MCF 10A (cell line): ENCODE measurements around the gene STK33. TPM values are rescaled to one million over a fixed set of nuclear protein-coding genes. Genes with fewer than 3 reads are reported as not detected.

Experiments used
- BruUV-seq: library from RNA; stranded (reverse); fragments of 400-500 nt; replicated peaks from 2 replicates; lab custom pipeline; 2021; lab: Mats Ljungman, UMichigan
- CTCF ChIA-PET: fragments of 300-600 bp; sonication (Branson Sonifier 250); formaldehyde crosslinking; extraction: SDS; loops from one replicate; lab custom pipeline; 2021; ENCODE audit warnings: antibody characterized with exemption, inconsistent platforms; lab: Yijun Ruan, JAX
- POLR2A ChIA-PET: fragments of 300-600, 350-650 bp; sonication (Branson Sonifier 250); formaldehyde crosslinking; extraction: SDS; loops from one replicate; lab custom pipeline; 2020; ENCODE audit warnings: antibody characterized with exemption, inconsistent platforms; lab: Yijun Ruan, JAX
- DNase-seq: peaks from one replicate; pipeline ENCODE4 v3.0.0-alpha.2; 2018; ENCODE audit not compliant: unreplicated experiment
- H3K27ac Mint-ChIP-seq: one replicate; pipeline ENCODE4 v1.8.0; 2022; ENCODE audit warnings: mild to moderate bottlenecking, low read depth, mixed read lengths; ENCODE audit not compliant: unreplicated experiment
- H3K27me3 Mint-ChIP-seq: one replicate; pipeline ENCODE4 v1.8.0; 2022; ENCODE audit warnings: mixed read lengths; ENCODE audit not compliant: insufficient read depth, unreplicated experiment
- H3K36me3 Mint-ChIP-seq: one replicate; pipeline ENCODE4 v1.8.0; 2022; ENCODE audit warnings: mild to moderate bottlenecking, moderate library complexity, mixed read lengths; ENCODE audit not compliant: insufficient read depth, unreplicated experiment
- H3K4me1 Mint-ChIP-seq: one replicate; pipeline ENCODE4 v1.8.0; 2022; ENCODE audit warnings: mixed read lengths; ENCODE audit not compliant: insufficient read depth, unreplicated experiment
- H3K4me3 Mint-ChIP-seq: one replicate; pipeline ENCODE4 v1.8.0; 2022; ENCODE audit warnings: mild to moderate bottlenecking, moderate library complexity, mixed read lengths; ENCODE audit not compliant: unreplicated experiment
- H3K9me3 Mint-ChIP-seq: one replicate; pipeline ENCODE4 v1.8.0; 2022; ENCODE audit warnings: mixed read lengths; ENCODE audit not compliant: unreplicated experiment
- intact Hi-C: fragments of 100-400 bp; cut with micrococcal nuclease; formaldehyde crosslinking; loops from 2 replicates; pipeline ENCODE4 v1.14.1; 2022
- total RNA-seq: library from RNA; stranded (reverse); gene quantifications from 2 replicates; pipeline ENCODE4 v1.2.3, GENCODE V29; 2022
- TF ChIP-seq, protein P1 (sequence below): fragments of 200-600 bp; IDR thresholded peaks from one replicate; pipeline ENCODE4 v1.8.0; 2022; ENCODE audit warnings: antibody characterized with exemption, mild to moderate bottlenecking; ENCODE audit not compliant: unreplicated experiment

The STK33 gene
- total RNA-seq, 1 experiment from 2014 or later, result 0.58 TPM

DNA sequence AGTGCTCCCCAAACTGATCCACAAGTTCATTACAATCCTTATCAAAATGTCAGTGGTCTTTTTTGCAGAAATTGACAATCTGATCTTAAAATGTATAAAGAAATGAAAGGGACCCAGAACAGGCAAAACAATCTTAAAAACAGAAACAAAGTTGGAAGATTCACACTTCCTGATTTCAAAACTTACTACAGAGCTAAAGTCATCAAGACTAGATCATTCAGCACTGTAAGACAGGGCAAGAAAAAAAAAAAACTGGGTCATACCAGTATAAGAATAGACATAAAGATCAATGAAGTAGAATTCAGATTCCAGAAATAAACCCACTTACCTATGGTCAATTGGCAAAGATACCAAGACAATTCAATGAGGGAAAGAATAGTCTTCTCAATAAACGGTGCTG is 4.5 kb upstream of the STK33 start:
- BruUV-seq, result no TSS peak
- Mint-ChIP-seq H3K4me3 (no peak overlapping the region), H3K36me3 (no peaks in the 10 kb centered on the region), H3K27ac (no peak overlapping the region), H3K4me1 (peaks cover 7% of the 10 kb centered on the region), H3K9me3 (peaks cover 7% of the 10 kb centered on the region), H3K27me3 (no peaks in the 10 kb centered on the region)
- intact Hi-C loops, result no loop called here
- ChIA-PET POLR2A (interaction anchor here (1.0 kb wide), 1 partner anchor 365 kb away, joined by 4 read pairs; no protein-coding TSS in a partner anchor), CTCF (interaction anchor here (0.6 to 1.5 kb wide), 4 partner anchors 32 to 539 kb away, joined by 3 to 5 read pairs (median 4); partner anchors contain the start of gene LMO1)
- no peak for DNase-seq
- TF ChIP-seq, protein P1, sequence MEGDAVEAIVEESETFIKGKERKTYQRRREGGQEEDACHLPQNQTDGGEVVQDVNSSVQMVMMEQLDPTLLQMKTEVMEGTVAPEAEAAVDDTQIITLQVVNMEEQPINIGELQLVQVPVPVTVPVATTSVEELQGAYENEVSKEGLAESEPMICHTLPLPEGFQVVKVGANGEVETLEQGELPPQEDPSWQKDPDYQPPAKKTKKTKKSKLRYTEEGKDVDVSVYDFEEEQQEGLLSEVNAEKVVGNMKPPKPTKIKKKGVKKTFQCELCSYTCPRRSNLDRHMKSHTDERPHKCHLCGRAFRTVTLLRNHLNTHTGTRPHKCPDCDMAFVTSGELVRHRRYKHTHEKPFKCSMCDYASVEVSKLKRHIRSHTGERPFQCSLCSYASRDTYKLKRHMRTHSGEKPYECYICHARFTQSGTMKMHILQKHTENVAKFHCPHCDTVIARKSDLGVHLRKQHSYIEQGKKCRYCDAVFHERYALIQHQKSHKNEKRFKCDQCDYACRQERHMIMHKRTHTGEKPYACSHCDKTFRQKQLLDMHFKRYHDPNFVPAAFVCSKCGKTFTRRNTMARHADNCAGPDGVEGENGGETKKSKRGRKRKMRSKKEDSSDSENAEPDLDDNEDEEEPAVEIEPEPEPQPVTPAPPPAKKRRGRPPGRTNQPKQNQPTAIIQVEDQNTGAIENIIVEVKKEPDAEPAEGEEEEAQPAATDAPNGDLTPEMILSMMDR, result no peak

DNA sequence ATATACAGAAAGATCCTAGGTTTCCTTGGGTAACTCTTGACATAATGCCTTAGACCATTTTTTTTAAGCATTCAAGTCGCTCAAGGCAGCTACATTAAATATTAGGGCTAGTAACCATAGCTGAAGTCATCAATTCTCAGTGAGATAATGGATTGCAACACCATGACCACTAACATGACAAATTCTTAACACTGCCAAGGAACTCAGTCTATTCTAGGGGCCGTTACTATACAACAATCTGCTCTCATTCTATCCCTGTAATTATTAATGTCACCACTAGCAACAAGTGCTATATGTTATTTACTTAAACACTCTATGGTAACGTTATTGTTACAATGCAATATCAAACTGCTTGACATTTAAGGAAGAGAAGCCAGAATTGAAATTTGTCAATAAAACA is 3.2 kb upstream of the STK33 start:
- BruUV-seq, result no TSS peak
- TF ChIP-seq, protein P1, result no peak
- Mint-ChIP-seq H3K27ac (no peak overlapping the region), H3K4me1 (peaks cover 5% of the 10 kb centered on the region), H3K4me3 (no peak overlapping the region), H3K9me3 (peaks cover 7% of the 10 kb centered on the region), H3K27me3 (no peaks in the 10 kb centered on the region), H3K36me3 (no peaks in the 10 kb centered on the region)
- CTCF ChIA-PET, result interaction anchor here (1.8 kb wide), 1 partner anchor 11 kb away, joined by 5 read pairs; no protein-coding TSS in a partner anchor
- intact Hi-C loops, result no loop called here
- peak; percentile 51 for DNase-seq
- POLR2A ChIA-PET, result no interaction called here

DNA sequence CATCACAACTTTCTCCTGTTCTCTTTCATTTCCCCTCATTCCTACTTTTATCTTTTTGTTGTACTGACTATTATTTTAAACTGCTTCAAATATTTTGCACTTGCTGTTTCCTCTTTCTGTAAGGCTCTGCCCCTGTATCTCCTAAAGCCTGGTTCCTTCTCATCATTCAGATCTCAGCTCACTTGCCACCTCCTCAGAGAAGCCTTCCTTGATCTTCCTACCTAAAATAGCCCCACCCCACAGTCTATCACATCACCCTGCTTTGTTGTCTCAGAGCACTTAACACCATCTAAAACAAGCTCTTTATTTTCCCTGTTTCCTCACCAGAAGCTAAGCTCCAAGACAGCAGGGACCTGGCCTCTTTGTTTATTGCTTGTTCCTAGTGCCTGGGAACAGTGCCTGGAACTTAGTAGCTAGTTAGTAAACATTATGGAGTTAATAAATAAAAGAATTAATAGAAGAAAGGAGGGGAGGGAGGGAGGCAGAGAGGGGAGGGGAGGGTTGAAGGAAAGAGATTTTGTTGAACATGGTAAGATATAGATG is 2.5 kb upstream of the STK33 start:
- H3K27me3 Mint-ChIP-seq, result no peaks in the 10 kb centered on the region
- DNase-seq, result no peak
- ChIA-PET CTCF (interaction anchor here (1.8 kb wide), 1 partner anchor 10 kb away, joined by 5 read pairs; no protein-coding TSS in a partner anchor), POLR2A (no interaction called here)
- intact Hi-C loops, result no loop called here
- no peak overlapping the region for H3K4me3 Mint-ChIP-seq
- peaks cover 7% of the 10 kb centered on the region for H3K9me3 Mint-ChIP-seq
- no TSS peak for BruUV-seq
- TF ChIP-seq, protein P1, result no peak
- no peak overlapping the region for H3K27ac Mint-ChIP-seq
- no peaks in the 10 kb centered on the region for H3K36me3 Mint-ChIP-seq
- H3K4me1 Mint-ChIP-seq, result peaks cover 5% of the 10 kb centered on the region

DNA sequence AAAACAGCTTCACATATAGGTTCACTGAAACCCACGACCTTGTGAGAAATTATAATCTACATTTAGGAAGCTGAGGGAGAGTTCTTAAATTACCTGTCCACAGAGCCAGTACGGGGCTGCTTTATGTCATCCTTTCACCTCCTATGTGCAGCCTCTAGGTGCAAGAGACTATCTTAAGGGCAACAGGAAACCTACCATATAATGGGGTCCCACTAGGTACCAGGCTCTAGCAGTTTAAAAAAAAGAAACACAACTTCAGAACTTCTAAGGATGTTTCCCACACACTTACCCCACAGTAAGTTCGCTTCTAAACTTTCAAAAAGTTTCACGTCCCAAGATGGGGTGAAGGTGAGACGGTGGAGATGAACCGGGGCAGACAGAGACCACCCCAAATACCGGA is 573 bp downstream of the STK33 start:
- ChIA-PET POLR2A (no interaction called here), CTCF (no interaction called here)
- intact Hi-C loops, result no loop called here
- Mint-ChIP-seq H3K36me3 (no peaks in the 10 kb centered on the region), H3K27me3 (no peaks in the 10 kb centered on the region), H3K9me3 (peaks cover 5% of the 10 kb centered on the region), H3K4me3 (no peak overlapping the region), H3K4me1 (peaks cover 5% of the 10 kb centered on the region), H3K27ac (no peak overlapping the region)
- DNase-seq, result no peak
- TF ChIP-seq, protein P1, result no peak
- no TSS peak for BruUV-seq
